GM20000 (cell line): Measurements from ENCODE around the gene NR2C2AP.
"Not testable (repeated sequence)": the region's sequence is repeated elsewhere in the genome, so short reads cannot be mapped to it uniquely, and the experiment has no call there.

Source experiments
- DNase-seq: peaks from one replicate; pipeline ENCODE4 v3.0.0; 2012; ENCODE audit warnings: low spot score
- TF ChIP-seq, protein P1 (sequence below): IDR thresholded peaks from 2 replicates; pipeline ENCODE4 v1.5.1; 2012; ENCODE audit warnings: mild to moderate bottlenecking, control low read depth; ENCODE audit errors: extremely low read depth, missing control alignments

NR2C2AP gene

DNA sequence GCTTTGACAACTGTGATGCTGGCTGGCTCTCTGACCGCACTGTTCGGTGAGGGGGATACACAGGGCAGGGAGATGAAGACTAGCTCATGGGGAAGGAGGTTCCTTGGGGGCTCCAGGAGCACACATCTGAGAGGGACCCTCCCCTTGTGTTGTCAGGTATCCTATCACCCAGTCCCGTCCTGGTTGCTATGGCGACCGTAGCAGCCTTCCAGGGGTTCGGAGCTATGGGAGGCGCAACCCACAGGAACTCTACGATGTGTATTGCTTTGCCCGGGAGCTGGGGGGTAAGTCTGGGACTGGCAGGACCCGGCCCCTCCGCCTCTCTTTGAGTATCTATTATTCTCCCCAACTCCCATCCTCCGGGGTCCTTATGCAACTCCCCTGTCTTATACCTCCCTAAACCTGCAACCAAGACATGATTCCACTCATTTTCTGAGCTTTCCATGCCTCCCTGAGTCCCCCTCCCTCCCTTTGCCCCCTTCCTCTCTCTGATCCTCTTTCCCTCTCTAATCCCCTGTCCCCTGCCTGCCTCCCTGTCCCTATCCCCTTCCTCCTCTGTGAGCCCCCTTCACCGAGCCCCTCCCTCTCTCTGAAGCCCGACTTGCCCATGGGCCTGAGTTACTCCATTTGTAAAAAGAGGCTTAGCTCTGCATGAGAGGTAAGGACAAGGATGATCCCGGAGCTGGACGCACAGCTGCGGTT is 21.1 kb upstream of the NR2C2AP start:
- no peak for DNase-seq

DNA sequence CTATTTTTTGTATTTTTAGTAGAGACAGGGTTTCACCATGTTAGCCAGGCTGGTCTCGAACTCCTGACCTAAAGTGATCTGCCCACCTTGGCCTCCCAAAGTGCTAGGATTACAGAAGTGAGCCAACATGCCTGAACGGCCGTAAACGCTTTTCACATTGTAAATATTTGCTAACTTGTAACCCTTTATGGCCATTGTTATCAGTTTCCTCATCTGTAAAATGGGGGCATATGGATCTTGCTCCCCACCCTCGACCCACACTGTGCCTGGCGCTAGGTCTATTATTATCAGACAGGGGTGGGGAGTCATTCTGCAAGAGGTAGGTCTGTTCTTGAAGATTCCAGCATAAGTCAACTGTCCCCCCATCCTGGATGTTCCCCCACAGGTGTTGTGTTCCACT is 20.4 kb upstream of the NR2C2AP start:
- TF ChIP-seq, protein P1, sequence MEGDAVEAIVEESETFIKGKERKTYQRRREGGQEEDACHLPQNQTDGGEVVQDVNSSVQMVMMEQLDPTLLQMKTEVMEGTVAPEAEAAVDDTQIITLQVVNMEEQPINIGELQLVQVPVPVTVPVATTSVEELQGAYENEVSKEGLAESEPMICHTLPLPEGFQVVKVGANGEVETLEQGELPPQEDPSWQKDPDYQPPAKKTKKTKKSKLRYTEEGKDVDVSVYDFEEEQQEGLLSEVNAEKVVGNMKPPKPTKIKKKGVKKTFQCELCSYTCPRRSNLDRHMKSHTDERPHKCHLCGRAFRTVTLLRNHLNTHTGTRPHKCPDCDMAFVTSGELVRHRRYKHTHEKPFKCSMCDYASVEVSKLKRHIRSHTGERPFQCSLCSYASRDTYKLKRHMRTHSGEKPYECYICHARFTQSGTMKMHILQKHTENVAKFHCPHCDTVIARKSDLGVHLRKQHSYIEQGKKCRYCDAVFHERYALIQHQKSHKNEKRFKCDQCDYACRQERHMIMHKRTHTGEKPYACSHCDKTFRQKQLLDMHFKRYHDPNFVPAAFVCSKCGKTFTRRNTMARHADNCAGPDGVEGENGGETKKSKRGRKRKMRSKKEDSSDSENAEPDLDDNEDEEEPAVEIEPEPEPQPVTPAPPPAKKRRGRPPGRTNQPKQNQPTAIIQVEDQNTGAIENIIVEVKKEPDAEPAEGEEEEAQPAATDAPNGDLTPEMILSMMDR = no peak
- DNase-seq = no peak

More for the DNA sequence above, 21.1 kb upstream of the NR2C2AP start:
- TF ChIP-seq, protein P1 = no peak

DNA sequence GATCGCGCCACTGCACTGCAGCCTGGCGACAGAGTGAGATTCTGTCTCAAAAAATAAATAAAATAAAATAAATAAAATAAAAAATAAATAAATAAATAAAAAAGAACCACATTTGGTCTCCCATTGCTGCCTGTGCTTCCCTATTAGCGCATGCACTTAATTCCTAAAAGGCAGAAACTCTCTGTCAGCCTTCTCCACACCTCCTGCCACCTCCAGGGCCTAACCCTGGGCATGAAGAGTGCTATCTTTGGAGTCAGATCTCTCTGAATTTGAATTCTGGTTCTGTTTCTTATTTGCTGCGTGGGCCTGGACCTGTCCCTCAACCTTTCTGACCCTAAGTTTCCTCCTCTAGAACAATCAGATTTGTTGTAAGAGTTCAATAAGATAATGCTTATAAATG is 19.8 kb upstream of the NR2C2AP start:
- no peak for DNase-seq
- TF ChIP-seq, protein P1 = no peak

DNA sequence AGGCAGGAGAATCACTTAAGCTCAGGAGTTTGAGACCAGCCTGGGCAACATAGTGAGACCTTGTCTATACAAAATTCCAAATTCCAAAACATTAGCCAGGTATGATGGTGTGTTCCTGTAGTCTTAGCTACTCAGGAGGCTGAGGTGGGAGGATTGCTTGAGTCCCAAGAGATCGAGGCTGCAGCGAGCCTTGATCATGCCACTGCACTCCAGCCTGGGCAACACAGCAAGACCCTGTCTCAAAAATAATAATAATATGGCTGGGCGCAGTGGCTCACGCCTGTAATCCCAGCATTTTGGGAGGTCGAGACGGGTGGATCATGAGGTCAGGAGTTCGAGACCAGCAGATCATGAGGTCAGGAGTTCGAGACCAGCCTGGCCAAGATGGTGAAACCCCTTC is 17.8 kb upstream of the NR2C2AP start:
- not testable (repeated sequence) for DNase-seq

DNA sequence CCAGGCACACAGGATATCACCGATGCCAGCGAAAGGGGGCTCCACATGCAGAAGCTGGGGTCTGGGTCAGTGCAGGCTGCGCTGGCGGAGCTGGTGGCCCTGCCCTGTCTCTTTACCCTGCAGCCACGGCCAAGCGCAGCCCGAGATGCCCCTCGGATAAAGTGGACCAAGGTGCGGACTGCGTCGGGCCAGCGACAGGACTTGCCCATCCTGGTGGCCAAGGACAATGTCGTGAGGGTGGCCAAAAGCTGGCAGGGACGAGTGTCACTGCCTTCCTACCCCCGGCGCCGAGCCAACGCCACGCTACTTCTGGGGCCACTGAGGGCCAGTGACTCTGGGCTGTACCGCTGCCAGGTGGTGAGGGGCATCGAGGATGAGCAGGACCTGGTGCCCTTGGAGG is 15.7 kb upstream of the NR2C2AP start:
- DNase-seq = no peak
- TF ChIP-seq, protein P1 = no peak

DNA sequence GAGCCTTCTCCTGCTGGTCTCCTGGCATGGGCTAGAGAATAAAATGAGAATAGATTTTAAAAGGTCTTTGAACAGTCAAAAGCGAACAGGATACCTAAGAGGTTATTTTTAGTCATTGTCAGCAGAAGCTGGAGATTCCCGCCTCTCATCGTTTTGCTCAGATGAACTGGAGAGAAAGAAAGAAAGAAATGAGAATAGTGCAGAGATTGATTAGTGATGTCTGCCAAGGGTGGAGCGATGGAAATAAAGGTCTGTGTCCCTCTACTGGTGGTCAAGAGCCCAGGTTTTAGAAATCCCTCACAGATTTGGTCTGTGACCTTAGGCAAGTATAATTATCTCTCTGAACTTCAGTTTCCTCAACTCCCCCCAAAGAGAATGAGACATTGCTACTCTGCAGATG is 13.9 kb upstream of the NR2C2AP start:
- TF ChIP-seq, protein P1 = no peak
- no peak for DNase-seq

DNA sequence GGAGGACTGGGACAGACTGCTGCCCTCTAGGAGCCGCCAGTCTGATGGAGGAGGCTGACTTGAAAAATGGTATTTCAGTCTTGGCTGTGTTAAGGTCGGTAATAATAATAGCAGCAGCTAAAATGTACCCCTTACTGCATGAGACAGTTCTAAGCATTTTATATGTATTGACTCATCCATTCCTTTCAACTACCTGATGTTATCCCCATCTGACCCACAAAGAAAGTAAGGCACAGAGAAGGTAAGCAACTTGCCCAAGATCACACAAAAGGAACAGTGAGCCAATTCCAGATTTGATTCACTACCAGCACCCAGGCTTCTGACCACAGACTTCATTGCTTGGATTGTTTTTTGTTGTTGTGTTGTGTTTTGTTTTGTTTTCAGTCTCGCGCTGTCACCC is 12.6 kb upstream of the NR2C2AP start:
- TF ChIP-seq, protein P1 = no peak
- no peak for DNase-seq

DNA sequence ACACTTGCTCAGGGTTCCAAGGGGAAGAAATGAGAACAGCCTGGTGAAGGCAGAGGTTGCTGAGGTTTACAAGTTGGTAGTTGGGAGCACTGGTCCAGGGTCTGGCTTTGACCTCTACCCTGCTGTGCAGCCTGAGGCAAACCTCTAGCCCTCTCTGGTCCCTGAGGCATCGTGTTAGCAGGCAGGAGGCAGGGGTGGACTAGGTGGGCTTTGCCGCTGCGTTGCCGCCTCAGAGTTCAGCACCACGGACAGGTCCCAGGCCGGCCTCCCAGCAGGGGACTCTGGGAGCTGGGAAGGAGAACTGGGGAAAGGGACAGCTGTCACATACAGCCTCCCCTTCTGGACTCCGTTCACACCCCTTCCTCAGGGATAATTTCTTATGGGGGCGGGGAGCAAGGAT is 11.7 kb upstream of the NR2C2AP start:
- TF ChIP-seq, protein P1 = no peak
- DNase-seq = no peak
